HEK293T (cell line): ENCODE data around the gene CARD19.

ENCODE experiments used
- FOXA1 ChIP-seq: fragments of 450-650 bp; IDR thresholded peaks from 2 replicates; pipeline ENCODE4 v1.6.1; 2016; ENCODE audit warnings: mild to moderate bottlenecking
- L3MBTL2 ChIP-seq: fragments of 450-650 bp; conservative IDR thresholded peaks from 2 replicates; pipeline ENCODE4 v1.6.1; 2016; ENCODE audit warnings: mild to moderate bottlenecking

DNA sequence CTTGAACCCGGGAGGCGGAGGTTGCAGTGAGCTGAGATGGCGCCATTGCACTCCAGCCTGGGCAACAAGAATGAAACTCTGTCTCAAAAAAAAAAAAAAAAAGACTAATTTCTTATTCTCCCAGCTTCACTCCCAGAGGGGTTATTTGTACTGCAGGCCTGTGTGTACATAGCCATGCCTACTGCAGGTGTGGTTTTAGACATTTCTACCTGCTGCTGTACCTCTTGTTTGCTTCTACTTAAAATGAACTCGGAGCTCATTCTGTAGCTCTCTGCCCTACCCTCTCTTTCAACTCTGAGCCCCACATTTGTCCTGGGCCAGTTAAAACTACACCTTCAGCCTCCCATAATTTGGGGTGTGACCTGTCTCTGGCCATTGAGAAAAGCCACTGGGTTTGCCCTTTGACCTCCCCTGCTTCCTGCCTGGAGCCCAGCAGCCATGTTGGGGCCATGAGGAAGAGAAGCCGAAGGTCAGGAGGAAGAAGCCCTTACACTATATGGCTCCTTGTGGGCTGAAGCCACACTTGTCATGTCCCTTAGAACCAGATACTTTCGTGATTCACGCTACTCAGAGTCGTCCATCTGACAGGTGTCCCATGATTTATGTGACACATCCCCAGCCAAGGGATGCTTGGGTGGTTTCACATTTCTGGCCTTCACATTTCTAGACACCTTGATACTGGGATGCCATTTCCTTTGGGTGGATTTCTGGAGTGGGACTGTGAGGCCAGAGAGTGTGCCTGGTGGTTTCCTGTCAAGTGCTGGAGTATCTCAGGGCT lies 9.4 kb upstream of the CARD19 start:
- no peak for TF ChIP-seq FOXA1
- no peak for TF ChIP-seq L3MBTL2
